Suprapubic skin (tissue), 4 donors: ENCODE results near the gene ATP5PF.

Source experiments
- EP300 ChIP-seq: sonication (generic); formaldehyde crosslinking; IDR thresholded peaks from one replicate; pipeline ENCODE4 v1.6.1; 2017; ENCODE audit warnings: antibody characterized with exemption
- POLR2A ChIP-seq, 2 donors: fragments of 450-650 bp; IDR thresholded peaks; one replicate each; pipeline ENCODE4 v1.6.1; 2017; ENCODE audit warnings: antibody characterized with exemption in 2 of 2, mild to moderate bottlenecking in 2 of 2, moderate library complexity in 2 of 2
- POLR2AphosphoS5 ChIP-seq, 3 donors: sonication (generic); formaldehyde crosslinking; IDR thresholded peaks; one replicate each; pipeline ENCODE4 v1.6.1; 2017; ENCODE audit warnings: antibody characterized with exemption in 3 of 3
- TF ChIP-seq, protein P1 (sequence below), 2 donors: fragments of 200-600 bp in 1 of 2; fragments of 450-650 bp in 1 of 2; sonication (generic) in 1 of 2; IDR thresholded peaks; one replicate each; pipeline ENCODE4 v1.5.1; 2016 to 2019; ENCODE audit warnings: antibody characterized with exemption in 2 of 2, mild to moderate bottlenecking in 1 of 2, moderate library complexity in 1 of 2

DNA sequence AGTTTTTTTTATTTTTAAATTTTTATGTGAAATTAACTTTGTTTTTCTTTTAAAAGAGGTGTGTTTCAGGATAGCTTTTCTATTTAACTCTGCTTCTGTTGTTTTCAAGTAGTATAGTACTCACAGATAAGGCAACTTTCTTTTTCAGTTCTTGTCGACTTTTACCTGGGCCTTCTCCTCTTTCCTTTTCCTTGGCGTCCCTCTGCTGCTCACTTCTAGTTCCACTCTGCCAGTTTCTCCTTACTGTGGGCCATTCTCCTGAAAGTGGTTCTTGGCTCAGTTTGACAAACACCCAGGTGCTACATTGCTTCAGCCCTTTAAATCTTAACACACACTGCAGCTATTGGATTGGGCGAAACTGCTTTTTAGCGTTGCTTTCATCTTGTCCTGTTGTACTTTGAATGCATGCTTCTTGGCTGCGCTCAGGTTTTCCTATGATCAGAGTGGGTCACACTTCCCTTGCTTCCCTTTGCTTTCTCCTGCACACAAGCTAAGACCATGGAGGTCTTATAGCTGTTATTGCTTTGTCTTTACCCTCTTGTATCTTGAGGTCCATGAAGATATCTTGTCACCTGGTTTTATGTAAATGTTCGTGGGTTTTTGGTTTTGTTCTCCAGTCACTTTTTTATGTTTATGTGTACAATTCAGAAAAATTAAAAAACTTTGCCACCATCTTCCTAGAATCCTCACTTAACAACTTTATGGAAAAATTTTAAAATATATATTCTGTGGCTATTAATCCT lies 21.7 kb upstream of the ATP5PF start:
- TF ChIP-seq, protein P1, sequence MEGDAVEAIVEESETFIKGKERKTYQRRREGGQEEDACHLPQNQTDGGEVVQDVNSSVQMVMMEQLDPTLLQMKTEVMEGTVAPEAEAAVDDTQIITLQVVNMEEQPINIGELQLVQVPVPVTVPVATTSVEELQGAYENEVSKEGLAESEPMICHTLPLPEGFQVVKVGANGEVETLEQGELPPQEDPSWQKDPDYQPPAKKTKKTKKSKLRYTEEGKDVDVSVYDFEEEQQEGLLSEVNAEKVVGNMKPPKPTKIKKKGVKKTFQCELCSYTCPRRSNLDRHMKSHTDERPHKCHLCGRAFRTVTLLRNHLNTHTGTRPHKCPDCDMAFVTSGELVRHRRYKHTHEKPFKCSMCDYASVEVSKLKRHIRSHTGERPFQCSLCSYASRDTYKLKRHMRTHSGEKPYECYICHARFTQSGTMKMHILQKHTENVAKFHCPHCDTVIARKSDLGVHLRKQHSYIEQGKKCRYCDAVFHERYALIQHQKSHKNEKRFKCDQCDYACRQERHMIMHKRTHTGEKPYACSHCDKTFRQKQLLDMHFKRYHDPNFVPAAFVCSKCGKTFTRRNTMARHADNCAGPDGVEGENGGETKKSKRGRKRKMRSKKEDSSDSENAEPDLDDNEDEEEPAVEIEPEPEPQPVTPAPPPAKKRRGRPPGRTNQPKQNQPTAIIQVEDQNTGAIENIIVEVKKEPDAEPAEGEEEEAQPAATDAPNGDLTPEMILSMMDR (IDR thresholded peaks at IDR 0.05): no peak
- TF ChIP-seq POLR2A (IDR thresholded peaks at IDR 0.05): no peak
- TF ChIP-seq POLR2AphosphoS5 (IDR thresholded peaks at IDR 0.05): no peak
- TF ChIP-seq EP300: no peak
